ENCODE measurements around the gene CRADD.

DNA sequence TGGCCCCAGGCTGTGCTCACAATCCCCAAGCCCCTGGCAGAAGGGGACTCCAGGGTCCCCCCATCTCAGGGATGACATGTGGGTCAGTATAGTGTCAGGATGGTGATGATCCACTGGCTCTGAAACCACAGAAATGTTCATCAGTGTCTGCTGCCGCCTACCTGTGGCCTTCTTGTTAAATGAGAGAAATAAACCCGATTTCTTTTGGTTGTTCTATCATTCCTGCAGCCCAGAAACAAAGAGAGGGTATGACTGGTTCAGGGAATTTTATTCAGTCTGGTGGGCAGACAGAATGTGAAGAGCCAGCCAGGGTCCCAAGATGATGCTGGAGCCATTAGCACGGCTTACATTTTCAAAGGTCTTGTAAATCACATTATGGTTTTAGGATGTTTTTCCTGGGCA, 86.6 kb downstream of the CRADD start:
- TF ChIP-seq POLR2A (IDR thresholded peaks at IDR 0.05; ENCODE audit: low read length) (no peak), GATA1 (IDR thresholded peaks at IDR 0.05; ENCODE audit: low read depth, low read length) (no peak)
